Vagina (tissue), 2 donors: ENCODE results near the gene CCDC197. TPM values are rescaled to one million over a fixed set of nuclear protein-coding genes. Genes with fewer than 3 reads are reported as not detected.

Experiments used
- DNase-seq, 2 donors: peaks; one replicate each; pipeline ENCODE4 v3.0.0-alpha.2; 2017; ENCODE audit errors: extremely low spot score in 2 of 2
- H3K27ac ChIP-seq: fragments of 200-600 bp; sonication (generic); one replicate; pipeline ENCODE4 v1.5.1; 2019
- H3K27me3 ChIP-seq: fragments of 200-600 bp; sonication (generic); one replicate; pipeline ENCODE4 v1.5.1; 2019
- H3K36me3 ChIP-seq, 2 donors: fragments of 200-600 bp; sonication (generic); one replicate each; pipeline ENCODE4 v1.5.1; 2017 to 2019
- H3K4me1 ChIP-seq: fragments of 200-600 bp; sonication (generic); one replicate; pipeline ENCODE4 v1.5.1; 2019
- H3K4me3 ChIP-seq, 2 donors: fragments of 200-600 bp; sonication (generic); 1 replicate in 1 of 2; 2 replicates in 1 of 2; pipeline ENCODE4 v1.5.1; 2016 to 2019
- H3K9me3 ChIP-seq: fragments of 200-600 bp; sonication (generic); one replicate; pipeline ENCODE4 v1.5.1; 2019
- POLR2A ChIP-seq, 2 donors: fragments of 450-650 bp; IDR thresholded peaks; one replicate each; pipeline ENCODE4 v1.6.1; 2017; ENCODE audit warnings: antibody characterized with exemption in 2 of 2, mild to moderate bottlenecking in 2 of 2, moderate library complexity in 2 of 2
- POLR2AphosphoS5 ChIP-seq, 2 donors: sonication (generic); formaldehyde crosslinking; IDR thresholded peaks; one replicate each; pipeline ENCODE4 v1.9.0; 2017; ENCODE audit warnings: antibody characterized with exemption in 2 of 2, mild to moderate bottlenecking in 2 of 2, low read depth in 1 of 2; ENCODE audit not compliant: insufficient read depth in 1 of 2
- intact Hi-C: fragments of 100-400 bp; cut with DNase I; formaldehyde crosslinking; loops from one replicate; pipeline ENCODE4 v1.15.1; 2023
- total RNA-seq: library from RNA; depleted of rRNA; stranded (reverse); fragments of >200 nt; gene quantifications from one replicate; pipeline ENCODE4 v1.2.3, GENCODE V29; 2016
- TF ChIP-seq, protein P1 (sequence below), 3 experiments: fragments of 450-650 bp in 2 of 3; fragments of 200-600 bp in 1 of 3; sonication (generic) in 1 of 3; IDR thresholded peaks; one replicate each; pipeline ENCODE4 v1.5.1; 2017 to 2019; ENCODE audit warnings: antibody characterized with exemption in 3 of 3, mild to moderate bottlenecking in 2 of 3, moderate library complexity in 2 of 3

The CCDC197 gene
- total RNA-seq, 1 donor from 2014 or later: not detected

DNA sequence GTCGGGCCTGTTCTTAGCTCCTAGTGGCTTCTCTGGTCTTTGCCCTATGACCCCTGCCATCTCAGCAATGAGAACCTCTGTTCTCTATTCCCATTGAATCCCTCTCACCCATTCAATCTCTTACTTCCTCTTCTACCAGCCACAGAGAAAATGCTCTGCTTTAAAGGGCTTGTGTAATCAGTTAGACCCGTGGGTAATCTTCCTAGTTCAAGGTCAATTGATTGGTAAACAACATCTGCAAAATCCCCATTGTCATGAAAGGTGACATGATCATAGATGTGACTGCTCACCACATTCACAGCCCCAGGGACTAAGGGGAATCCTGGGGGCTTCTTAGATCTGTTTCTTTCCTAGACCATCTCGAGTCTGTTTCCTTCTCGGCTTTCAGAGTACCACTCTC, 7.2 kb upstream of the CCDC197 start:
- H3K4me3 ChIP-seq: no peak overlapping the region
- H3K9me3 ChIP-seq: no peaks in the 10 kb centered on the region
- H3K27me3 ChIP-seq: no peaks in the 10 kb centered on the region
- no peak overlapping the region for H3K27ac ChIP-seq
- TF ChIP-seq POLR2A (IDR thresholded peaks at IDR 0.05): no peak
- TF ChIP-seq, protein P1, sequence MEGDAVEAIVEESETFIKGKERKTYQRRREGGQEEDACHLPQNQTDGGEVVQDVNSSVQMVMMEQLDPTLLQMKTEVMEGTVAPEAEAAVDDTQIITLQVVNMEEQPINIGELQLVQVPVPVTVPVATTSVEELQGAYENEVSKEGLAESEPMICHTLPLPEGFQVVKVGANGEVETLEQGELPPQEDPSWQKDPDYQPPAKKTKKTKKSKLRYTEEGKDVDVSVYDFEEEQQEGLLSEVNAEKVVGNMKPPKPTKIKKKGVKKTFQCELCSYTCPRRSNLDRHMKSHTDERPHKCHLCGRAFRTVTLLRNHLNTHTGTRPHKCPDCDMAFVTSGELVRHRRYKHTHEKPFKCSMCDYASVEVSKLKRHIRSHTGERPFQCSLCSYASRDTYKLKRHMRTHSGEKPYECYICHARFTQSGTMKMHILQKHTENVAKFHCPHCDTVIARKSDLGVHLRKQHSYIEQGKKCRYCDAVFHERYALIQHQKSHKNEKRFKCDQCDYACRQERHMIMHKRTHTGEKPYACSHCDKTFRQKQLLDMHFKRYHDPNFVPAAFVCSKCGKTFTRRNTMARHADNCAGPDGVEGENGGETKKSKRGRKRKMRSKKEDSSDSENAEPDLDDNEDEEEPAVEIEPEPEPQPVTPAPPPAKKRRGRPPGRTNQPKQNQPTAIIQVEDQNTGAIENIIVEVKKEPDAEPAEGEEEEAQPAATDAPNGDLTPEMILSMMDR (IDR thresholded peaks at IDR 0.05): no peak
- TF ChIP-seq POLR2AphosphoS5 (IDR thresholded peaks at IDR 0.05; ENCODE audit: insufficient read depth in 1 of 2, low read depth in 1 of 2): no peak
- no peak for DNase-seq
- intact Hi-C loops: no loop called here
- H3K36me3 ChIP-seq: no peaks in the 10 kb centered on the region
- H3K4me1 ChIP-seq: peaks cover 12% of the 10 kb centered on the region

DNA sequence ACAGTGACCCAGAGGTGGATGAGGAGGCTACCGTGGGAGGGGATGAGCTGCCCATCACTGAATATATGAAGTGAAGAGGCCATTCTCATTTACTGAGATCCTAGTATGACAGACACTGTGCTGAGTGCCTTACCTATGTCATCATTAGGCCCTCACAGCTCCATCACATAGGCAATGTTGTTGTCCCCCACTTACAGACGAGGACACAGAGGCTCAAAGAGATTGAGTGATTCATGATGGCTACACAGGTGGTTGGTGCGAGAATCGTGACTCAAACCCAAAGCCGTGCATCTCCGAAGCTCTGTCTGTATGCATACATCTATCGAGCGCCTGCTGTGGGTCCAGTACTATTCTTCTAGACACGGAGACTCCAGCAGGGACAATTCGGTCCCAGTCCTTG, 5.9 kb upstream of the CCDC197 start:
- Histone ChIP-seq H3K9me3 (no peaks in the 10 kb centered on the region), H3K4me1 (peaks cover 14% of the 10 kb centered on the region), H3K27ac (no peak overlapping the region), H3K4me3 (no peak overlapping the region), H3K36me3 (no peaks in the 10 kb centered on the region), H3K27me3 (no peaks in the 10 kb centered on the region)
- DNase-seq: no peak
- intact Hi-C loops: no loop called here
- TF ChIP-seq, protein P1 (IDR thresholded peaks at IDR 0.05): no peak
- TF ChIP-seq POLR2A (IDR thresholded peaks at IDR 0.05) (no peak), POLR2AphosphoS5 (IDR thresholded peaks at IDR 0.05; ENCODE audit: insufficient read depth in 1 of 2, low read depth in 1 of 2) (no peak)

DNA sequence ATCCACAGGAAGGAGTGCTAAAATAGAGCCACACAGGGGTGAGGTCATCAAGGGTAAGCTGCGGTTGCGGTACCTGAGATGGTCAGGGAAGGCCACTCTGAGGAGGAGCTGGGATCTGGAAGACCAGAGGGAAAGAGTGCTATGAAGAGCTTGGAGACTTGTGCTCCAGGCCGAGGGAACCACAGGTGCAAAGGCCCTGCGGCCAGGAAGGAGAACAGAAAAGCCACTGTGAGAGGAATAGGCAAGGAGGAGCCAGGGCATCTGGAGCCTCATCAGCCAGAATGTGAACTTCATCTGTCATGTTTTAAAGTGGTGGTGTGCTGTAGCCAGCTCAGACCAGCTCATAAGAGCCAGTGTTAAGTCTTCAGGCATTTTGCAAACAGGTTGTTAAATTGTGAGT, 5.5 kb upstream of the CCDC197 start:
- no peak overlapping the region for H3K4me3 ChIP-seq
- TF ChIP-seq POLR2A (IDR thresholded peaks at IDR 0.05) (no peak), POLR2AphosphoS5 (IDR thresholded peaks at IDR 0.05; ENCODE audit: insufficient read depth in 1 of 2, low read depth in 1 of 2) (no peak)
- TF ChIP-seq, protein P1 (IDR thresholded peaks at IDR 0.05): no peak
- intact Hi-C loops: no loop called here
- H3K27me3 ChIP-seq: no peaks in the 10 kb centered on the region
- no peak for DNase-seq
- H3K36me3 ChIP-seq: no peaks in the 10 kb centered on the region
- no peaks in the 10 kb centered on the region for H3K9me3 ChIP-seq
- H3K27ac ChIP-seq: no peak overlapping the region
- H3K4me1 ChIP-seq: peaks cover 14% of the 10 kb centered on the region

DNA sequence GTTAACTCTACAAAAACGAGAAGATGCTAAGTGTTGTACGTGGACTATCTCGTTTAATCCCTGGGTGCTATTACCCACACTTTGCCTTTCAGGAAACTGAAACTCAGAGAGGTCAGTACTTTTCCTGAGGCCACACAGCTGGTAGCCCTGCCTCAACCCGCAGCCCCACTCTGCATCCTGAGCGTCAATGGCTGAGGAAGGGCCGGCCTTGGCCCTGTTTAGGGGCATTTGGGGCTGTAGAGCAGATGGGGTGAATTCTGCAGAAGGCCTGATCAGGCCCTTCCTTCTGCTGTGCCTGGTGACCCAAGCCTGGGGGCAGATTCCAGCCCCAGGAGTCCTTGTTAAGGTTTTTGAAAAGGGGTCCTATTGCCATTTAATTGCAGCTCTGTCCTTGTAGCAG, 3.7 kb upstream of the CCDC197 start:
- H3K4me1 ChIP-seq: peaks cover 11% of the 10 kb centered on the region
- no peaks in the 10 kb centered on the region for H3K36me3 ChIP-seq
- no peak for DNase-seq
- TF ChIP-seq POLR2A (IDR thresholded peaks at IDR 0.05) (no peak), POLR2AphosphoS5 (IDR thresholded peaks at IDR 0.05; ENCODE audit: insufficient read depth in 1 of 2, low read depth in 1 of 2) (no peak)
- TF ChIP-seq, protein P1 (IDR thresholded peaks at IDR 0.05): no peak
- H3K9me3 ChIP-seq: no peaks in the 10 kb centered on the region
- H3K4me3 ChIP-seq: no peak overlapping the region
- H3K27me3 ChIP-seq: no peaks in the 10 kb centered on the region
- H3K27ac ChIP-seq: no peak overlapping the region
- intact Hi-C loops: no loop called here

DNA sequence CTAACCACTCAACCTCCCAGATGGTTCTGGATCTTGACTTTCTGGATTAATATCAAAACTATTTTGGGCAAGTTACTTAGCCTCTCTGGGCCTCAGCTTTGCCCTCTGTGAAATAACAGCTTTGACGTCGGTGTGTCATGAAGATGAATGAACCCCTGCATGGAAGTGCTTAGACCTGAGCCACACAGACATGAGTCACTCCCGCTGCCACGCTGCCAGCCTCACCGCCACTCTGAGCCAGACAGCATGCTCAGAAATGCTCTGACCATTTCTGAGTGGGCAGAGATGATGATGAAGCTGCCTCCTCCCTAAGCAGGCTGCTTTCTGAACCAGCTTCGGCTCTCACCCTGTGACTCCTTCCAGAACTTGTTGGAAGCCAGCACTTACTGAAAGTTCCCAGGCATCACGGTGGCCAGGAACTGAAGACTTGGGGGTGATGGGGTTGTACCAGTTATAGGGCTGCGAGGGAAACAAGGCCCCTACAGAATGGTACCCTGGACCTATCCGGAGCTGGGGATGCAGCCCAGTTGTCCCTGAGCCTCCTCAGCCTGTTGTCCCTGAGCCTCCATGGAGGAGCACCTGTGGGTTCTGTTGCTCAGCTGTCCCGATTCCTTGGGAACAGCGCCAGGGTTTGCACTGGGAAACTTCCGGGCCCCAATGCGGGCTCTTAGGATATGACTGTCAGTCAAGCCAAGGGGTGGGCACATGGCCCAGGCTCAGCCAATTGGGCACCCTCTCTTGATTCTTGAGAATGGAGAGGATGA, 2.0 kb upstream of the CCDC197 start:
- peak overlapping the region; percentile 20 for H3K27ac ChIP-seq

More for the DNA sequence above, 2.0 kb upstream of the CCDC197 start:
- intact Hi-C loops: no loop called here
- H3K9me3 ChIP-seq: no peaks in the 10 kb centered on the region
- no peak for DNase-seq
- H3K4me1 ChIP-seq: peaks cover 11% of the 10 kb centered on the region
- H3K27me3 ChIP-seq: no peaks in the 10 kb centered on the region
- no peak overlapping the region for H3K4me3 ChIP-seq
- H3K36me3 ChIP-seq: no peaks in the 10 kb centered on the region
- TF ChIP-seq, protein P1 (IDR thresholded peaks at IDR 0.05): no peak
- TF ChIP-seq POLR2AphosphoS5 (IDR thresholded peaks at IDR 0.05; ENCODE audit: insufficient read depth in 1 of 2, low read depth in 1 of 2): peak in 1 of 2 donors; percentile 45
- TF ChIP-seq POLR2A (IDR thresholded peaks at IDR 0.05): no peak
